ENCODE results near the gene ISLR2. TPM values are rescaled to one million over a fixed set of nuclear protein-coding genes. Genes with fewer than 3 reads are reported as not detected.

Gene ISLR2
- total and polyA plus RNA-seq, 2 experiments from 2014 or later, result 0.20 TPM; not detected in 1

GRCh38 chr15:74128785-74129585 lies 1.4 kb upstream of the ISLR2 start:
- Histone ChIP-seq H3K9me2 (ENCODE audit: insufficient read depth) (no peaks in the 10 kb centered on the region), H2AFZ (peak overlapping the region; percentile 42; the same call in 1 of the 2 replicates), H3K4me2 (ENCODE audit: unreplicated experiment) (peak overlapping the region; percentile 40), H3K36me3 (ENCODE audit: low read depth) (no peaks in the 10 kb centered on the region), H3K27me3 (replicated peaks; ENCODE audit: insufficient read depth) (peaks cover 73% of the 10 kb centered on the region), H3K4me3 (peak overlapping the region; percentile 38; the same call in 1 of the 2 replicates), H3K27ac (no peak overlapping the region), H3F3A (ENCODE audit: insufficient read depth) (no peaks in the 10 kb centered on the region), H3K79me2 (ENCODE audit: insufficient read depth) (no peaks in the 10 kb centered on the region), H4K20me1 (ENCODE audit: insufficient read depth) (no peaks in the 10 kb centered on the region), H3K9ac (no peak overlapping the region), H3K9me3 (ENCODE audit: low read depth) (no peaks in the 10 kb centered on the region), H3K4me1 (ENCODE audit: insufficient read depth) (peaks cover 11% of the 10 kb centered on the region; the same call in 1 of the 2 replicates)
- DNase-seq, result no peak
- in situ Hi-C loops (cut with MboI), result no loop called here
- peak; percentile 13 for TF ChIP-seq EZH2phosphoT487 (IDR thresholded peaks at IDR 0.05; ENCODE audit: insufficient read depth, low read depth)
- no peak for TF ChIP-seq EZH2 (IDR thresholded peaks at IDR 0.05; ENCODE audit: insufficient read depth, poor library complexity, severe bottlenecking)
- 8 to 13% methylated on average over 38 to 43 of the region's 43 CpGs for WGBS, 2 experiments (ENCODE audit: low coverage in 1 of 2, low lambda C conversion rate in 2 of 2, missing lambda C conversion rate in 2 of 2)

- Histone ChIP-seq H3K4me2 (ENCODE audit: unreplicated experiment) (peak overlapping the region; percentile 40), H3K4me3 (peak overlapping the region; percentile 38; the same call in 1 of the 2 replicates), H3K36me3 (ENCODE audit: low read depth) (no peaks in the 10 kb centered on the region), H4K20me1 (ENCODE audit: insufficient read depth) (no peaks in the 10 kb centered on the region), H3K79me2 (ENCODE audit: insufficient read depth) (no peaks in the 10 kb centered on the region), H3K27ac (no peak overlapping the region), H3K4me1 (ENCODE audit: insufficient read depth) (peaks cover 11% of the 10 kb centered on the region; the same call in 1 of the 2 replicates), H3K9me3 (ENCODE audit: low read depth) (no peaks in the 10 kb centered on the region), H3K9ac (no peak overlapping the region), H3K27me3 (replicated peaks; ENCODE audit: insufficient read depth) (peaks cover 68% of the 10 kb centered on the region), H3F3A (ENCODE audit: insufficient read depth) (no peaks in the 10 kb centered on the region), H2AFZ (peak overlapping the region; percentile 42; the same call in 1 of the 2 replicates), H3K9me2 (ENCODE audit: insufficient read depth) (no peaks in the 10 kb centered on the region)
- WGBS, 2 experiments (ENCODE audit: low coverage in 1 of 2, low lambda C conversion rate in 2 of 2, missing lambda C conversion rate in 2 of 2), result 3 to 4% methylated on average over 39 to 40 of the region's 40 CpGs
- DNase-seq, result peak; percentile 40
- in situ Hi-C loops (cut with MboI), result loop anchor here (5.0 kb wide), 1 partner anchor 178 kb away; no protein-coding TSS in a partner anchor
- peak; percentile 98 for TF ChIP-seq EZH2 (IDR thresholded peaks at IDR 0.05; ENCODE audit: insufficient read depth, poor library complexity, severe bottlenecking)
- peak; percentile 63; the same call in 1 of the 2 replicates for TF ChIP-seq EZH2phosphoT487 (IDR thresholded peaks at IDR 0.05; ENCODE audit: insufficient read depth, low read depth)
Measured at GRCh38 chr15:74129586-74130154, 716 bp upstream of the ISLR2 start.

GRCh38 chr15:74130849-74131627 lies 652 bp downstream of the ISLR2 start:
- Histone ChIP-seq H3F3A (ENCODE audit: insufficient read depth) (no peaks in the 10 kb centered on the region), H3K79me2 (ENCODE audit: insufficient read depth) (no peaks in the 10 kb centered on the region), H3K4me1 (ENCODE audit: insufficient read depth) (peaks cover 11% of the 10 kb centered on the region; the same call in 1 of the 2 replicates), H3K4me3 (no peak overlapping the region), H3K36me3 (ENCODE audit: low read depth) (no peaks in the 10 kb centered on the region), H2AFZ (no peak overlapping the region), H4K20me1 (ENCODE audit: insufficient read depth) (no peaks in the 10 kb centered on the region), H3K9me3 (ENCODE audit: low read depth) (no peaks in the 10 kb centered on the region), H3K9me2 (ENCODE audit: insufficient read depth) (no peaks in the 10 kb centered on the region), H3K27me3 (replicated peaks; ENCODE audit: insufficient read depth) (peaks cover 62% of the 10 kb centered on the region), H3K9ac (no peak overlapping the region), H3K4me2 (ENCODE audit: unreplicated experiment) (no peak overlapping the region), H3K27ac (no peak overlapping the region)
- no peak for DNase-seq
- TF ChIP-seq EZH2 (IDR thresholded peaks at IDR 0.05; ENCODE audit: insufficient read depth, poor library complexity, severe bottlenecking), result peak; percentile 22
- TF ChIP-seq EZH2phosphoT487 (IDR thresholded peaks at IDR 0.05; ENCODE audit: insufficient read depth, low read depth), result no peak
- 4 to 6% methylated on average over 24 to 28 of the region's 28 CpGs for WGBS, 2 experiments (ENCODE audit: low coverage in 1 of 2, low lambda C conversion rate in 2 of 2, missing lambda C conversion rate in 2 of 2)
- in situ Hi-C loops (cut with MboI), result loop anchor here (5.0 kb wide), 1 partner anchor 176 kb away; no protein-coding TSS in a partner anchor

Data from GM23248 (cell line).